ENCODE measurements around the gene TUBG2. TPM values are rescaled to one million over a fixed set of nuclear protein-coding genes. Genes with fewer than 3 reads are reported as not detected.
"Not testable (repeated sequence)": the region's sequence is repeated elsewhere in the genome, so short reads cannot be mapped to it uniquely, and the experiment has no call there.

The TUBG2 gene
- polyA plus RNA-seq, 1 donor (not counting 4 experiments of a cell fraction or from before 2014, with no cell fraction given), result 14.5 TPM

GRCh38 chr17:42623271-42623670 is 35.8 kb upstream of the TUBG2 start:
- peaks cover 17% of the 10 kb centered on the region for H3K4me1 ChIP-seq (ENCODE audit: control insufficient read depth, extremely low read depth, insufficient read depth, low read length)
- no peak overlapping the region for H3K4me3 ChIP-seq (ENCODE audit: control insufficient read depth in 2 of 3, extremely low read depth in 1 of 3, insufficient read depth in 2 of 3, low read depth in 1 of 3, low read length in 3 of 3)
- no peak for DNase-seq (ENCODE audit: low read depth, low spot score)
- H3K79me2 ChIP-seq (ENCODE audit: control insufficient read depth, insufficient read depth, low read length), result no peaks in the 10 kb centered on the region
- no peak for TF ChIP-seq EZH2 (IDR thresholded peaks at IDR 0.05; ENCODE audit: low read length)
- TF ChIP-seq CTCF (optimal IDR thresholded peaks at IDR 0.05 in 1 of 3, IDR thresholded peaks at IDR 0.05 in 1 of 3, conservative IDR thresholded peaks at IDR 0.05 in 1 of 3; ENCODE audit: extremely low read depth in 1 of 3, insufficient read depth in 2 of 3, low read length in 3 of 3), result no peak
- no peaks in the 10 kb centered on the region for H3K9me3 ChIP-seq (ENCODE audit: control insufficient read depth, low read depth, low read length)
- H3K4me2 ChIP-seq (ENCODE audit: control insufficient read depth, extremely low read depth, insufficient read depth, low read depth, low read length), result no peak overlapping the region
- H3K27me3 ChIP-seq (ENCODE audit: control insufficient read depth, extremely low read depth, insufficient read depth, low read length), result no peaks in the 10 kb centered on the region
- no peak overlapping the region for H3K9ac ChIP-seq (ENCODE audit: control insufficient read depth, extremely low read depth, insufficient read depth, low read length)
- H2AFZ ChIP-seq (ENCODE audit: control insufficient read depth, low read length), result no peak overlapping the region
- H3K9me1 ChIP-seq (ENCODE audit: control insufficient read depth, extremely low read depth, insufficient read depth, low read length), result peaks cover 5% of the 10 kb centered on the region
- H3K27ac ChIP-seq (ENCODE audit: control insufficient read depth, insufficient read depth, low read length), result no peak overlapping the region
- no peaks in the 10 kb centered on the region for H4K20me1 ChIP-seq (ENCODE audit: control insufficient read depth, extremely low read depth, insufficient read depth, low read length)
- FAIRE-seq, result no peak
- dilution Hi-C loops (cut with MboI; ENCODE audit: extremely low pct_ligation_motif_present, low sequenced_read_pairs), result no loop called here
- no peaks in the 10 kb centered on the region for H3K36me3 ChIP-seq (ENCODE audit: control insufficient read depth in 2 of 2, extremely low read depth in 1 of 2, insufficient read depth in 2 of 2, low read length in 2 of 2)

- DNase-seq (ENCODE audit: low read depth, low spot score) (peak; percentile 71), FAIRE-seq (peak; percentile 84)
- Histone ChIP-seq H3K79me2 (ENCODE audit: control insufficient read depth, insufficient read depth, low read length) (no peaks in the 10 kb centered on the region), H3K4me2 (ENCODE audit: control insufficient read depth, extremely low read depth, insufficient read depth, low read depth, low read length) (peak overlapping the region; percentile 60), H3K9ac (ENCODE audit: control insufficient read depth, extremely low read depth, insufficient read depth, low read length) (no peak overlapping the region), H3K4me1 (ENCODE audit: control insufficient read depth, extremely low read depth, insufficient read depth, low read length) (peaks cover 12% of the 10 kb centered on the region), H3K27ac (ENCODE audit: control insufficient read depth, insufficient read depth, low read length) (peak overlapping the region; percentile 49), H3K27me3 (ENCODE audit: control insufficient read depth, extremely low read depth, insufficient read depth, low read length) (no peaks in the 10 kb centered on the region), H3K36me3 (ENCODE audit: control insufficient read depth in 2 of 2, extremely low read depth in 1 of 2, insufficient read depth in 2 of 2, low read length in 2 of 2) (no peaks in the 10 kb centered on the region), H3K9me3 (ENCODE audit: control insufficient read depth, low read depth, low read length) (no peaks in the 10 kb centered on the region), H4K20me1 (ENCODE audit: control insufficient read depth, extremely low read depth, insufficient read depth, low read length) (no peaks in the 10 kb centered on the region), H3K9me1 (ENCODE audit: control insufficient read depth, extremely low read depth, insufficient read depth, low read length) (peaks cover 3% of the 10 kb centered on the region), H2AFZ (ENCODE audit: control insufficient read depth, low read length) (peak overlapping the region; percentile 69), H3K4me3 (ENCODE audit: control insufficient read depth in 2 of 3, extremely low read depth in 1 of 3, insufficient read depth in 2 of 3, low read depth in 1 of 3, low read length in 3 of 3) (peak overlapping the region in 1 of 3 experiments; percentile 13)
- TF ChIP-seq CTCF (optimal IDR thresholded peaks at IDR 0.05 in 1 of 3, IDR thresholded peaks at IDR 0.05 in 1 of 3, conservative IDR thresholded peaks at IDR 0.05 in 1 of 3; ENCODE audit: extremely low read depth in 1 of 3, insufficient read depth in 2 of 3, low read length in 3 of 3), result peak in 2 of 3 experiments; percentile 23 to 37
- TF ChIP-seq EZH2 (IDR thresholded peaks at IDR 0.05; ENCODE audit: low read length), result no peak
- dilution Hi-C loops (cut with MboI; ENCODE audit: extremely low pct_ligation_motif_present, low sequenced_read_pairs), result no loop called here
These were observed 35.1 kb upstream of the TUBG2 start for GRCh38 chr17:42623732-42624596.

- H3K9me3 ChIP-seq (ENCODE audit: control insufficient read depth, low read depth, low read length); H3K79me2 ChIP-seq (ENCODE audit: control insufficient read depth, insufficient read depth, low read length); H3K4me2 ChIP-seq (ENCODE audit: control insufficient read depth, extremely low read depth, insufficient read depth, low read depth, low read length); H3K36me3 ChIP-seq (ENCODE audit: control insufficient read depth in 2 of 2, extremely low read depth in 1 of 2, insufficient read depth in 2 of 2, low read length in 2 of 2); H2AFZ ChIP-seq (ENCODE audit: control insufficient read depth, low read length); H3K4me3 ChIP-seq (ENCODE audit: control insufficient read depth in 2 of 3, extremely low read depth in 1 of 3, insufficient read depth in 2 of 3, low read depth in 1 of 3, low read length in 3 of 3); FAIRE-seq; H3K27me3 ChIP-seq (ENCODE audit: control insufficient read depth, extremely low read depth, insufficient read depth, low read length); H3K27ac ChIP-seq (ENCODE audit: control insufficient read depth, insufficient read depth, low read length); H3K9me1 ChIP-seq (ENCODE audit: control insufficient read depth, extremely low read depth, insufficient read depth, low read length); H3K9ac ChIP-seq (ENCODE audit: control insufficient read depth, extremely low read depth, insufficient read depth, low read length); dilution Hi-C loops (cut with MboI; ENCODE audit: extremely low pct_ligation_motif_present, low sequenced_read_pairs); DNase-seq (ENCODE audit: low read depth, low spot score); H4K20me1 ChIP-seq (ENCODE audit: control insufficient read depth, extremely low read depth, insufficient read depth, low read length): not testable (repeated sequence)
- peaks cover 21% of the 10 kb centered on the region for H3K4me1 ChIP-seq (ENCODE audit: control insufficient read depth, extremely low read depth, insufficient read depth, low read length)
These were observed 31.9 kb upstream of the TUBG2 start for GRCh38 chr17:42627032-42627764.

All from keratinocyte (primary cell).